Nephron (organoid): ENCODE results near the gene UCKL1.
A peak's percentile ranks its signal among the peaks of the same experiment; 100 is the strongest.
"Not testable (repeated sequence)": the region's sequence is repeated elsewhere in the genome, so short reads cannot be mapped to it uniquely, and the experiment has no call there.

ENCODE experiments used
- H3K27ac Mint-ChIP-seq, 3 experiments: 2 replicates each; pipeline ENCODE4 v1.8.0; 2020; ENCODE audit warnings: mixed read lengths in 3 of 3, mild to moderate bottlenecking in 2 of 3, moderate library complexity in 1 of 3
- H3K27me3 Mint-ChIP-seq: 2 replicates; pipeline ENCODE4 v1.8.0; 2021; ENCODE audit warnings: low read depth, mild to moderate bottlenecking, moderate library complexity, mixed read lengths
- H3K36me3 Mint-ChIP-seq: 2 replicates; pipeline ENCODE4 v1.8.0; 2020; ENCODE audit warnings: low read depth, mixed read lengths
- H3K4me1 Mint-ChIP-seq: 2 replicates; pipeline ENCODE4 v1.8.0; 2020; ENCODE audit warnings: mixed read lengths
- H3K4me3 Mint-ChIP-seq, 3 experiments: 2 replicates each; pipeline ENCODE4 v1.8.0; 2020; ENCODE audit warnings: mild to moderate bottlenecking in 3 of 3, mixed read lengths in 3 of 3, moderate library complexity in 2 of 3
- H3K9me3 Mint-ChIP-seq: 2 replicates; pipeline ENCODE4 v1.8.0; 2020; ENCODE audit warnings: mixed read lengths
- CTCF ChIP-seq, 3 experiments: fragments of 200-600 bp; sonication (generic); IDR thresholded peaks; one replicate each; pipeline ENCODE4 v1.5.0; 2021; ENCODE audit warnings: antibody characterized with exemption in 3 of 3; ENCODE audit not compliant: unreplicated experiment in 3 of 3

Gene UCKL1

GRCh38 chr20:63961664-63962425 lies 5.6 kb upstream of the UCKL1 start:
- no peaks in the 10 kb centered on the region for H3K27me3 Mint-ChIP-seq
- peaks cover 14% of the 10 kb centered on the region for H3K36me3 Mint-ChIP-seq
- H3K4me1 Mint-ChIP-seq, result peaks cover 5% of the 10 kb centered on the region
- no peak for TF ChIP-seq CTCF (IDR thresholded peaks at IDR 0.05; ENCODE audit: unreplicated experiment in 3 of 3)
- no peak overlapping the region for H3K4me3 Mint-ChIP-seq
- H3K9me3 Mint-ChIP-seq, result no peaks in the 10 kb centered on the region
- no peak overlapping the region for H3K27ac Mint-ChIP-seq

- H3K4me1 Mint-ChIP-seq, H3K36me3 Mint-ChIP-seq, H3K27ac Mint-ChIP-seq, H3K4me3 Mint-ChIP-seq, H3K9me3 Mint-ChIP-seq, H3K27me3 Mint-ChIP-seq: not testable (repeated sequence)
These were observed 4.7 kb upstream of the UCKL1 start for GRCh38 chr20:63960654-63961621.

GRCh38 chr20:63959699-63960075 lies 3.5 kb upstream of the UCKL1 start:
- H3K4me1 Mint-ChIP-seq, result peaks cover 5% of the 10 kb centered on the region
- TF ChIP-seq CTCF (IDR thresholded peaks at IDR 0.05; ENCODE audit: unreplicated experiment in 3 of 3), result no peak
- no peak overlapping the region for H3K4me3 Mint-ChIP-seq
- peaks cover 4% of the 10 kb centered on the region for H3K36me3 Mint-ChIP-seq
- H3K27ac Mint-ChIP-seq, result no peak overlapping the region
- no peaks in the 10 kb centered on the region for H3K27me3 Mint-ChIP-seq
- no peaks in the 10 kb centered on the region for H3K9me3 Mint-ChIP-seq

- Mint-ChIP-seq H3K4me1 (peaks cover 10% of the 10 kb centered on the region), H3K27ac (no peak overlapping the region), H3K9me3 (no peaks in the 10 kb centered on the region), H3K4me3 (peak overlapping the region in 1 of 3 experiments; percentile 17), H3K27me3 (no peaks in the 10 kb centered on the region), H3K36me3 (peaks cover 4% of the 10 kb centered on the region)
- TF ChIP-seq CTCF (IDR thresholded peaks at IDR 0.05; ENCODE audit: unreplicated experiment in 3 of 3), result no peak
These were observed 2.9 kb upstream of the UCKL1 start for GRCh38 chr20:63958964-63959698.

GRCh38 chr20:63958471-63958870 lies 2.3 kb upstream of the UCKL1 start:
- H3K4me1 Mint-ChIP-seq, result peaks cover 16% of the 10 kb centered on the region
- H3K9me3 Mint-ChIP-seq, result no peaks in the 10 kb centered on the region
- H3K36me3 Mint-ChIP-seq, result peaks cover 4% of the 10 kb centered on the region
- no peaks in the 10 kb centered on the region for H3K27me3 Mint-ChIP-seq
- H3K4me3 Mint-ChIP-seq, result peak overlapping the region in 2 of 3 experiments; percentile 21 to 60
- no peak for TF ChIP-seq CTCF (IDR thresholded peaks at IDR 0.05; ENCODE audit: unreplicated experiment in 3 of 3)
- H3K27ac Mint-ChIP-seq, result no peak overlapping the region
